Cerebellar cortex (tissue), 1 donor: ENCODE results near the gene TAC3.
"Not testable (repeated sequence)": the region's sequence is repeated elsewhere in the genome, so short reads cannot be mapped to it uniquely, and the experiment has no call there.

ENCODE experiments used
- DNase-seq: peaks from one replicate; pipeline ENCODE4 v3.0.0-alpha.2; 2015; ENCODE audit warnings: low spot score

Gene TAC3

DNA sequence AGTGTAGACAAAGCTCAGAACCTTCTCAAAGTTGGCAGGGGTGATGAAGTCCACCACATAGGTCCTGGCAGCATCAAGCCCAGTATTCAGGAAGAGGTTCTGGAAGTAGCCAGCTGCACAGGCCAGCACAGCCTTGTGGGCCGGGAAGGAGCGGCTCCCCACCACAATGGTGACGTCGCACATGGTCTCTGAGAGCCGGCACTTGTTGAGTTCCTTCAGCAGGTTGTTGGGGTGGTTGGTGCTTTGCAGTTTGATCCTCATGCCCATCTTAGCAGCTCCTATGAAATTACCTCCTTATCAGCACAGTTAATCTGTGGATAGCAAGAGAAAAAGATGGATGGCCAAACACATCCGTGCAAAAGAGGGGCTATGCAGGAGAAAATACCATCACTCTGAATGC, 11.7 kb downstream of the TAC3 start:
- no peak for DNase-seq

DNA sequence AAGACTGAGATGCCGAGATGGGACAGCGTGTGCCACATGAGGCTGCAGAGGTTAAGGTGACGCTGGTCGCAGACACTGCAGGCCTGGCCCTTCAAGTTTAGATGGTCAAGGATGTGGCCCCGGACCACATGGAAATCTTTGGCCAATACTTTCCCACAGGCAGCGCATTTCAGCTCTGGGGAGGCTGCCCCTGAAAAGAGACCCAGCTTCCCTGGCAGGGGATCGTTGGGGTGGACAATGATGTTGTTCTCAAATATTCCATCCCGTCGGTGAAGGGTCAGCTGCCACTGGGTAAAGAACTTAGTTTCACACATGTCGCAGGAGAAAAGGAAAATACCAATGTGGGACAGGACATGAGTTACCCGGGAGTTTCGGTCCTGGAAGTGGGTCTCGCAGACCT, 12.9 kb downstream of the TAC3 start:
- no peak for DNase-seq

DNA sequence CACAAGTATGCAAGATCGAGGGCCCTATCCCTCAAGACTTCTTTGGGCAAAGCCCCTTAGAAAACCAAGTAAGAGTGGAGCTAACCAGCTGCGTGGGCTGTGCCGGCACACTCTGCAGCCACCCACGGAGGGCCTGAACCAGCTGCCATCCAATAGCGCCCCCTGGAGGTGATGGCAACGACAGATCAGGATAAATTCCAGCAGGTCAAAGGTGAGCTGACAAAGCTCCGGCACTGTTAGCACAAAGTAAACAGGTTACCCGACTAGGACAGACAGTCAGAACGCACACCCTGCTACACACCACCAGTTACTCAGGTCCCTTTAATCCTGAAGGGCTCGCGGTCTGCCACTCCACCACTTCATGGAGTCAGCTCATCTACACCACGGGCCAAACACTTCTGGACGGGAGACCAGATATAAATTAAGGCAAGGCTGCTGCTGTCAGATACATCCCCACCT, 14.9 kb downstream of the TAC3 start:
- DNase-seq: peak; percentile 36

DNA sequence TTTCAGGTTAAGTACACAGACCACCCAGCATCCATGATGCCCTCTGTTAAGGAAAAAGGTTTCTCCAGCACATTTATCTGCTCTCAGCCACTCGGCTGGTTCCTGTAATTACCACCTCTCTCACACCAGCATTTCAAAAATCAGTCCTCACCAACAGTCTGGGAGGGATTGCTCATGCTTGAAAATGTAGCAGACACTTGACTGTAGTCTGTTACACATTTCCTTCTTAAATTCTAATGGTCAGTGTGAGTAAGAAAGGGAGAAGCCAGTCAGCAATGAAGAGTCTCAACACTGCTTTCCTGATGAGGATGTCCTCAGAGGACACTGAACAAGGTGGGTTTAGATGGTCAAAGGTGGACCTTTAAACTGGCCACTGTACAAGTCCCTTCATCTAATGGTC, 15.9 kb downstream of the TAC3 start:
- no peak for DNase-seq

DNA sequence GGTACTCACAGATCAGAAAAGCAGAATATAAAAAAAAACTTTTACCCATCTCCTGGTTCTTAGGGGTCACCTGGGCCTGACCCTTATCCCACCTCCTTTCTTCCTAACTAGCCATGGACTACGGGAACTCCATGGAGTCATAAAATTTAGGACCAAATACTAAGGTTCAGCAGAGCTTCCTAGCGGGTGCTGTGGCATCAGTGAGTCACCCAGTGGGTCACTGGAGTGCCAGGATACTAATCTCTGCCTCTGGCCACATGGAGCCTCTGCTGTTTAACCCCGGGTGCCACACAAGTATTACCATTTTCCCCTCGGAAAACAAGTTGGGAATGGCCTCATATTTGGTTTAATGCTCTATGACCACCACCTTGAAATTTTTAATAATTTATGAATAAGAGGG, 16.9 kb downstream of the TAC3 start:
- no peak for DNase-seq

DNA sequence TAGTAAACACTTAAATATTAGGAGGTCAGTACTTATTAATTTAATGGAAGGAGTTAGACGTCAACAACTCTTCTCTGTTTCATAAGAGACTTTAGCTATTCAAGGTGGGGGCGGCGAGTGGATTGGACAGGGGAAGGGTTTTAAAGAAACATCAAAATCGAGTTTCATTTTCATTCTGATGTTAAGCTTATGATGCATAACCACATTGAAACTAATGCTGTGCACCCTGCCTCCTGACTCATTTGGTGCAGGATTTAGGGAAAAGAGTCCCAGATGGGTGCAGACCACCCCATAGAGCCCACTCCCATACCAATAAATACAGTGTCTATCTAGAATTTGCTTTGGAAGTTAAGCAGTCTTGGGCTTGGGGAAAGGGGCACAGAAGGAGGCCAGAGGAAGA, 17.3 kb downstream of the TAC3 start:
- no peak for DNase-seq

DNA sequence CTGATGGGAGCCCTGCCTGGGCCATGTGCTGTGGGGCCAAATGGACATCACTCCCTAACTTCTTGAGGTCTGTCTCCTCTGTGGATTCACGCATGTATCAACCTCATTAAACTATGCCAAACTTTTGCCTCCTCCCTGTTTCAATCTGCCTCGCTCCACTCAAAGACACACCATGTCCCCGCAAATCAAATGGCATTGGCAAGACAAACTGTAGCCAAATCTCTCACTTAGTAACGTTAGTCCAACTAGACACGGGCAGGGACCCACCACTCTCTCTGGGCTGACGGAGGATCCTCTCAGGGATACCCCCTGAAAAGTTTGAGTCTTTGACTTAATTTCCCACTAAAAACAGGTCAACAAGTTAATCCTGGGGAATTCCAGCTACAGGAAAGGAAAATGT, 18.0 kb downstream of the TAC3 start:
- no peak for DNase-seq

DNA sequence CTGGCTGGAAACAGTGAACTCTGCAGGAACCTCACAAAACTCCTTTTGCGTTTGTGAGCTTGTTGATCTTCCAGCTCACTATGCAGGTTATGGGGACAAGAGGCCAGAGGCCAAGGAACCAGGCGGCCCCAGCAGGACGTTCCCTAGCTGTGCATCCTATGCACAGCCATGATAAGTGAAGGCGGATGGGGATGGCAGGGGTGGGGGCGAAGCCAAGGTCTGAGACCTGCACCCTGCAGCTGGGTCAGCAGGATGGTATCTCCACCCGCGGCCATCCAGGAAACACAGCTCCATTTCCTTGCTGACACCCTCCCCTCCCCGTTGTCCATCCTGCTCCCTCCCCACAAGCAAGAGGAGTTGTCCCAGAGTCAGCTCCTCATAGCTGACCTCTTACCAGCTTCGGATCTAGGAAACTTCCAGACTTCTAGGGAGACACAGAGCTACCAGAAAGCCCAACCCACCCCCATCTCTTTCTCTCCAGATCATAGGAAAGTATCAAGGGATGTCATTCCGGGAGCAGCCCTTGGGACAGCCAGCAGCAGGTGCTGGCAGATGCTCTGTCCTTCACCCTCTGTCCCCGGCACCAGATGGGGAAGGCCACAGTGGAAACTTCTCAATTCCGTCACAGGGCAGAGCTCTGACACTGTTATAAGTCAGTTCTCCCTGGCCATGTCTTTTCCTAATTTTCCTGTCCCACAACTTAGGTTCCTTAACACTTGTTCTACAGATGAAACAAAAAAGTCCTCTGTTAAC, 19.4 kb downstream of the TAC3 start:
- no peak for DNase-seq

DNA sequence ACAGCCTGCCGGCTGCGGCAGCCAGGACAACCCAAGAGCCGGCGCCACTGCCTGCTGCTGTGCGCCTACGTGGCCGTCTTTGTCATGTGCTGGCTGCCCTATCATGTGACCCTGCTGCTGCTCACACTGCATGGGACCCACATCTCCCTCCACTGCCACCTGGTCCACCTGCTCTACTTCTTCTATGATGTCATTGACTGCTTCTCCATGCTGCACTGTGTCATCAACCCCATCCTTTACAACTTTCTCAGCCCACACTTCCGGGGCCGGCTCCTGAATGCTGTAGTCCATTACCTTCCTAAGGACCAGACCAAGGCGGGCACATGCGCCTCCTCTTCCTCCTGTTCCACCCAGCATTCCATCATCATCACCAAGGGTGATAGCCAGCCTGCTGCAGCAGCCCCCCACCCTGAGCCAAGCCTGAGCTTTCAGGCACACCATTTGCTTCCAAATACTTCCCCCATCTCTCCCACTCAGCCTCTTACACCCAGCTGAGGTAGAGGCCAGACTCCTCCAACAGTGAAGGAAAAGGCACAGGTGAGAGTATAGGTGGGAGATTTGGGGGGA, 20.3 kb downstream of the TAC3 start:
- no peak for DNase-seq

DNA sequence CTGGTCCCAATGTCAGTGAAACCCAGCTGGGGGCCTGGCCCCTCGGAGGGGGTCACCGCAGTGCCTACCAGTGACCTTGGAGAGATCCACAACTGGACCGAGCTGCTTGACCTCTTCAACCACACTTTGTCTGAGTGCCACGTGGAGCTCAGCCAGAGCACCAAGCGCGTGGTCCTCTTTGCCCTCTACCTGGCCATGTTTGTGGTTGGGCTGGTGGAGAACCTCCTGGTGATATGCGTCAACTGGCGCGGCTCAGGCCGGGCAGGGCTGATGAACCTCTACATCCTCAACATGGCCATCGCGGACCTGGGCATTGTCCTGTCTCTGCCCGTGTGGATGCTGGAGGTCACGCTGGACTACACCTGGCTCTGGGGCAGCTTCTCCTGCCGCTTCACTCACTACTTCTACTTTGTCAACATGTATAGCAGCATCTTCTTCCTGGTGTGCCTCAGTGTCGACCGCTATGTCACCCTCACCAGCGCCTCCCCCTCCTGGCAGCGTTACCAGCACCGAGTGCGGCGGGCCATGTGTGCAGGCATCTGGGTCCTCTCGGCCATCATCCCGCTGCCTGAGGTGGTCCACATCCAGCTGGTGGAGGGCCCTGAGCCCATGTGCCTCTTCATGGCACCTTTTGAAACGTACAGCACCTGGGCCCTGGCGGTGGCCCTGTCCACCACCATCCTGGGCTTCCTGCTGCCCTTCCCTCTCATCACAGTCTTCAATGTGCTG, 21.0 kb downstream of the TAC3 start:
- no peak for DNase-seq

DNA sequence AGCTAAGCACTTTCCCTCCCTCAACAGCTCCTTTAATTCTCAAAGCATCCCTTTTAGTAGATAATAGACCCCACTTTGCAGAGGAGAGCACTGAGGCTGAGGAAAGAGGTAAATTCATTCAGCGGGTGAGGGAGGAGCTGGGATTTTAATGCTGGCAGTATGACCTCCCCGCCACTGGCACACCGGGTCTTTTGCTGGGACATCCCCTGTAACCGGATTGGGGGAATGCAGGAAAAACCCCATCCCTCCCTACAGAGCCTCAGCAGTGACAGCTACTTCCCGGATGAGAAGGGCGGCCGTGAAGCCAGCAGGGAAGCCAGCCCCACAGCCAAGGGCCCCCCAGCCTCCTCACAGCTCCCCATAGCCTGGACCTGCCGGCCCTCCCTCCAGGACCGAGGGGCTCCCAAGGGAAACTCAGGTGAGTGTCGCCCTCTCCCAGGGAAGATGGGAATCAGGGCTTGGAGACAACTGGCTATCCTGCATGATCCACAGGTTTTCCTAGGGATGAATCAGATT, 22.0 kb downstream of the TAC3 start:
- DNase-seq: no peak

DNA sequence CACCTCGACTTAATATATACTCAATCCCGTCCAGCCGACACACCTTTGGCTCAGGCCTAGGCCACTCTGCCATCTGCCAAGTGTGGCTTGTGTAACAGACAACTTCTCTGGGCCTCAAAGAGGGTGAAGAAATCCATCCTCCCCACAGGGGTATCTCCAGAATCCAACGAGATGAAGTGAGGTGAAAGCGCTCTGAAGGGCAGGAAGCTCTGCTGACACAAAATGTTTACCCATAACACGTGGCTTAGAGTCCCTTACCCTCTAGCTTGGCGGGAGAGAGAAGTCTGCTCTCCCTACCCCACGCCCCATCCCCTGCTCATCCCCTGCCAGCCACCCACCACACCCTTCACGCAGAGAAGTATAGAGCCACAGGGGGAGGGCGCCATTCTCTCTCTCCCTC, 23.0 kb downstream of the TAC3 start:
- DNase-seq: no peak

DNA sequence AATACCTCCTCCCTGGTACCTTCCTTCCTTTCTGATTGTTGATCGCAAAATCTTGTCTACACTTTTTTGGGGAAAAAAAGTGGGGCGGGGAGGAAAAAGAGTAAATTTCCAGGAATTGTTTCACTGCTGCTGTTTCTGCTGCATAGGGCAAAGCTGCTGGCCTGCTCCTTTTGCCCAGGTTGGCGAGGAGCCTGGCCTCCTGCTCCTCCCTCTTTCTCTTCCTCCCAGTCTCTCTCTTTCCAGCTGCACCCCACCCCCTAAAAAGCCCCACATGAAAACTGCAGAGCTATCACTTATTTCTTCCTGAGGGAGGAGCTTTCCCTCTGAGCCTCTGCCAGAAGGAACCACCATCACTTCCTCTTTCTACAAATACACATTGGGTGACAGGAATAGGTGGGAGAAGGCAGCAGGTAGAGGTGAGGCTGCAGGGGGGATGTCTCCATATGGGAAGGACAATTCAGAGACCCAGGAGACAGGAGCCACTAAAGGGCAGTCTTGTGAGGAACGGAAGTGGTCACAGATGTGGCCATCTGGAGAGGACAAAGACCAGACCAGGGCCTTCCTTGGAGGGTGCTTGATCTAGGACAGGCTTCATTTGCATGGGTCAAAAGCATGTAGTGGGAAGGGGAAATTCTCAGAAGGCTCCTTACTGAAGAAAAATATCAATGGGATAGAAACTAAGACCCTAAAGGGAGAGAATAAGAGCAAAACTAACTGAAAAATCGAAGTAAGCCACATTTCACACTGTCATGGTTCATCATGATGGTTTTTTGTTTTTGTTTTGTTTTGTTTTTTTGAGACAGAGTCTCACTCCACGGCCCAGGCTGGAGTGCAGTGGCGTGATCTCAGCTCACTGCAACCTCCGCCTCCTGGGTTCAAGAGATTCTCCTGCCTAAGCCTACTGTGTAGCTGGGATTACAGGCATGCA, 24.7 kb downstream of the TAC3 start:
- DNase-seq: no peak

DNA sequence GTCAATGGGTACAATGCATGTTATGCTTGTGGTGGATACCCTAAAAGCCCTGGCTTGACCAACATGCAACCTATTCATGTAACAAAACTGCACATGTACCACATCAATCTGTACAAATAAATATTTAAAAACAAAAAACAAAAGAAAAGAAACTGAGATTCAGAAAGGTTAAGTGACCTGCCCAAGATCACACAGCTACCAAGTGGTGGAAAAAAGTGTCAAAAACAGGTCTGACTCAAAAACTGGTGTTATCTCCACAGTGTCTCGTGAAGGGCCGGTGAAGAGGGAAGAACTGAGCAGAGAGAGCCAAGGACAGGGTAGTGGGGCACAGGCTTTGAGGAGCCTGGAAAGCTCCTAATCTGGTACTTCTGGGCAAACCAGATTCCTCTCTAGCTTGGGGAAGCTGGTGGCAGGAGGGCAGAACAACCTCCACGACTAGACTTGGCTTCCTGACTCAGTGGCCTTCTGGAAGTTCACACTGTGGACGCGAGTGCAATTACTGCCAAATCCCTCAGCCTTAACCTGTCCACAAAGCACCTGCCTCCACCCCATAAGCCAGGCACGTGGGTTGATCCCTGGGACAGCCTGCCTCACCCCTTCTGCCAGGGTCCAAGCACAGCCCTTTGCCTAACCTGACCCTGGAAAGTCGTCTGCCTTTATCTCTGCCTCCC, 25.5 kb downstream of the TAC3 start:
- no peak for DNase-seq

DNA sequence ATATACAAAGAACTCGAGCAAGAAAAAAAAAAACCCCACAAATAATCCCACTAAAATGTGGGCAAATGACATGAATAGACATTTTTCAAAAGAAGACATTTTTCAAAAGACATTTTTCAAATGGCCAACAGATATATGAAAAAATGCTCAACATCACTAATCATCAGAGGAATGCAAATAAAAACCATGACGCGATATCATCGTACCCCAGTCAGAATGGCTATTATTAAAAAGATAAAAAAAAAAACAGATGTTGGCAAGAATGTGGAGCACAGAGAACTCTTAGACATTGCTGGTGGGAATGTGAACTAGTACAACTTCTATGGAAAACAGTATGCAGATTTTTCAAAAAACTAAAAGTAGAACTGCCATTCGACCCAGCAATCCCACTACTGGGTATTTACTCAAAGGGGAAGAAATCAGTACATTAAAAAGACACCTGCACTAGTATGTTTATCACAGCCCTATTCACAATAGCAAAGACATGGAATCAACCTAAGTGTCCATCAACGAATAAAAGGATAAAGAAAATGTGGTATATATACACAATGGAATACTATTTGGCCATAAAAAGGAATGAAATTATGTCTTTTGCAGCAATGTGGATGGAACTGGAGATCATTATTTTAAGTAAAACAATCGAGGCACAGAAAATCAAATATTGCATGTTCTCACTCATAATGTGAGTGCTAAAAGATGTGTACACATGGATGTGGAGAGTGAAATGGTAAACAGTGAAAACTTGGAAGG, 26.3 kb downstream of the TAC3 start:
- DNase-seq: no peak

DNA sequence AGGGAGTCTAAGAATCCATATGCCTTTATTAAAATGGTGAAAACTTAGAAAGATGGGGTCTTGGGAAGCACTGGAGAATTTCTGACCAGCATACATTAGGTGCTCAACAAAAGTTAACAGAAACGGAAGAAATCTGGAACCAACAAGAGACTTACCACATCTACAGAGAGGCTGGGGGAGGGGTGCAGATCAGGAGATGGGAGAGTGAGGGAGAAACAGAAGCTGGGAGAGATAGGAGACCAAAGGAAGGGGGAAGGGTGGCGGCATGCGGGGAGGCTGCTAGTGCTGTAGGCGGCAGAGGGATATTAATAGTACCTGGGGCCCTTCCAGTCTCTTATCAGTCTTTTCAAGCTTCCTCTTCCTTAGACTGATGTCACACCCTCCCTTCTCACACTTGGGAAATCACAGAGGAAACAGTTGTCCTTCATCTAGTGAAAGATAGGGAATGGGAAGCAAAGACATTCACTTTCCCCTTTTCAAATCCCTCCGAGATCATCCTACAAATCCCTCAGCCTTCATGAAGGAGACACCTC, 28.1 kb downstream of the TAC3 start:
- DNase-seq: no peak

DNA sequence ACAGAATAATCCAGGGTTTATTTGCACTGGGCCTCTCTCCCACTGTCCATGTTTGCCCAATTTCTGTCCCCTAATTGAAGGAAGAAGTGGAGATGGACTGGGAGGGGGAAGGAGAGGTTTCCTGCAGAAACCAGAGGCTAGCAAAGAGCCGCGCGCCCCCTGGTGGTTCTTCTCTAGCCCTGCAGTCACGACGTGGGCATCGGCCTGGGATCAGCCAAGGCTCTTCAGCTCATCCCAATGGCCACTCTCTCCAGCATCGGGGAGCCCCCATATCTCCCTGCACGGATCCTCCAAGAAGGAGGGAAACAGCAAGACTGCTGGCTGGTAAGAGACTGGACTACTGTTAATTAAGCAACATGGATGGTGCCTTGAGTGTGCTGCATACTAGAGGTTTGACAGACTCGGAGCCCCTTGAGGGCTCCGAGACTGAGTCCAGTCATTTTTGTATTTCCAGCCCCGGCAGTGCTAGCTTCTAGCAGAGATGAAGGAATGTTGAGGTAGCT, 28.7 kb downstream of the TAC3 start:
- DNase-seq: peak; percentile 79

DNA sequence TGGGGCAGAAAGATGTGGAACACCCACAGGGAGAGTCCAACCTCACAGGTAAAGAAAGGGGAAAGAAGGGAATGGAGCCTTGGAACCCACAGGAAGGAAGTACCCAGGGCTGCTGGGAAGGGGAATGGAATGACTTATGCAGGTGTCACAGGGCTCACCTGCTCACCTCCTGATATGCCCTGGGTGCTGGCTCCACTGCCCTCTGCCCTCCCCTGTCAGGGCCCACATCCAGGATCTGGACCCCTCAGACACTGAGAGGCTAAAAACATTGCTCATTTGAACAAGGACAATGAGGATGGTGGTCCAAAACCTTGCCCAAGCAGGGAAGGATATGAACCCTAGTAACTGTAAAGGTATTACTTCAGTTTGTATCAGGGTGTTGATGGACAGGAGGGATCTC, 29.3 kb downstream of the TAC3 start:
- DNase-seq: no peak

DNA sequence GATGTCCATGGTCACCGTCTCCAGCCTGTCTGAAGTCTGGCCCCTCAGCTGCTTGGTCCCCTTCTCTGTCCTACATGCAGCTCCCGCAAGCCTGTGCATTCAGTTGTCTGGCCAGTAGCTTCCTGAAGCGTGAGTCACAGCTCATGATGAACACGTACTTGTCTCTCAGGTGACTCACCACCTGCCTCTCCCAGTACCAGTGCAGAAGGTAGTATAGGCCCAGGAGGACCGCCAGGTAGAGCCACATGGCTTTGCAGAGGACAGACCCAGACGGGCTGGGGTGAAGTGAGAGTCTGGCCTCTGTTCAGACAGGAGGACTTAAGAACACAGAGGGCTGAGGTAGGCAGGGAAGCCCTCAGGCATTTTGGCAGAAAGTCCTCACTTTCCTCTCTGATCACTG, 30.6 kb downstream of the TAC3 start:
- not testable (repeated sequence) for DNase-seq

DNA sequence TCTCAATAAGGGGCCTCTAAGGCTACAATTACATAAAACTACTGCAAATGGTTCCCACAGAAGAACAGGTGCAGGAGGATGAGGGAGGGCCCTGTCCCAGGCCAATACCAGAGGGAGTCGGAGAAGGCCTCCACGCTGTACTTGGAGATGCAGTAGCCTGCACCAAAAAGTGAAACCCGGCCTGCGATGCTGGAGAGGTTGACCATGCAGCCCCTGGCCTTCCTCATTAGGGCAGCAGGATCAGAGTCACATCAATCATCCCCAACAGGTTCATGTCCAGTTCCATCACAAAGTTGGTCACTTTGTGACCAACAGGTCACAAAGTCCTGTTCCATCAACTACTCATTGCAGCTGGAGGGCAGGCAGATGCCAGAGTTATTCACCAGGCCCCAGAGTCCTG, 32.9 kb downstream of the TAC3 start:
- no peak for DNase-seq
